ENCODE data around the gene GPD2.

GPD2 gene

DNA sequence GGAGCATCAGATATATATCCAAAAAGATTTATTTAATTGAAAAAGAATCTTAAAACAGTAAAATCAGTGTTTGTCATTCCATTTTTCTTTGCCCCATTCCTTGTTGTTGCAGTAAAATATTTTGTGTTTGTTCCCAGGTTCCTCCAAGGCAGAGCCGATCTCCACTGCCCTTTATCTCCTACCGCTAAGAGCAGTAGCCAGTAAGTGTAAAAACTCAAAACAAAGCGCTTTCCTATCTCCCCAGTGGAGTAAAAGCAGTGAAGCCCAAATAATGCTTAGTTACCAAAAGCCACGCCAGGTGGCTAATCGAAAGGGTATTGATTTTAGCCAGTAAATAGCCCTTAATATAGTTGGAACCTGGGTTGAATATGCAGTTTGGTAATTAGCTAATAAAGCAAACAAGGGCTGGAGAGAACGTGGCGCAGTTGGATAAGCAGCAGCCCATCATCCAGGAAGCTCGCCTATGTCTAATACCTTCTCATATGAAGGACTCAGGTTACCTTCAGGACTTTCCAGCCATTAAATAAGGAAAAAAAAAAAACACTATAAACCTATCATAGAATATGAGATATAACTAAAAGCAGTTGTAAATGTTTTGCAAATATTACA lies 12.4 kb upstream of the GPD2 start:
- Histone ChIP-seq H3K23ac (ENCODE audit: low read length) (no peak overlapping the region), H3K36me3 (ENCODE audit: control insufficient read depth in 1 of 2, insufficient read depth in 2 of 2, low read length in 2 of 2) (no peaks in the 10 kb centered on the region), H4K8ac (ENCODE audit: low read depth, low read length) (no peak overlapping the region), H3K4me1 (ENCODE audit: control insufficient read depth in 1 of 2, insufficient read depth in 2 of 2, low read length in 2 of 2) (no peaks in the 10 kb centered on the region), H2BK120ac (ENCODE audit: insufficient read depth, low read length, poor library complexity) (no peak overlapping the region), H4K12ac (ENCODE audit: low read depth, low read length) (no peak overlapping the region), H3K4me3 (ENCODE audit: low read depth, low read length) (no peak overlapping the region), H3K79me2 (ENCODE audit: control insufficient read depth, insufficient read depth, low read length, poor library complexity) (no peaks in the 10 kb centered on the region), H3K4ac (ENCODE audit: low read depth, low read length) (no peak overlapping the region), H3K27me3 (ENCODE audit: insufficient read depth, low read length) (no peaks in the 10 kb centered on the region), H2AFZ (ENCODE audit: insufficient read depth, low read length, poor library complexity) (no peak overlapping the region), H2AK5ac (ENCODE audit: low read length) (no peak overlapping the region), H4K91ac (ENCODE audit: low read depth, low read length) (no peak overlapping the region), H2BK5ac (ENCODE audit: low read depth, low read length, poor library complexity) (no peak overlapping the region), H3K27ac (ENCODE audit: low read depth, low read length) (no peak overlapping the region), H3K9me3 (ENCODE audit: insufficient read depth, low read depth, low read length) (no peaks in the 10 kb centered on the region), H2BK12ac (ENCODE audit: low read length) (no peak overlapping the region), H3K18ac (ENCODE audit: low read length) (no peak overlapping the region), H3K14ac (ENCODE audit: low read length) (no peak overlapping the region), H3K79me1 (ENCODE audit: low read length) (no peaks in the 10 kb centered on the region), H3K9ac (ENCODE audit: low read length) (no peak overlapping the region), H3K4me2 (ENCODE audit: low read length) (no peak overlapping the region)
- no peak for DNase-seq
- WGBS (ENCODE audit: extremely low coverage, insufficient coverage, insufficient read length) = no CpG with 5 or more reads among the region's 8 CpGs

DNA sequence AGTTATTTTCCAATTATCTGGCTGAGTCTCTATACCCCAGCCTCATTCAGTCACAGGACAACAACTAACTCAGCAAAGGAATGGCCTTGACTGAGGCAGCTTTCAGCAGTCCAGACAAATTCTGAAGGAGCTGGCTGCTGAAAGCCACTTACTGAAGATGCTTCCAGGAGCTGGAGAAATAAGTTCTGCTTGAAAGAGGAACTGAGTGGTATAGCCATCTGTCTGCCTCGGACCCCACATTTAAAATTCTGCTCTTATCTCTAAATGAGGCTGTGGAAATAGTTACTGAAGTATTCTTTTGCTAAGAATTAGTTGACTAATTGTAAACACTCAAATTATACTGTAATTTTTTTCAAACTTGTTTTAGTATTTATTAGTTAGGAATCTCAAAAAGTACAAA lies 9.1 kb upstream of the GPD2 start:
- Histone ChIP-seq H3K79me1 (ENCODE audit: low read length) (peaks cover 2% of the 10 kb centered on the region), H3K18ac (ENCODE audit: low read length) (no peak overlapping the region), H2BK12ac (ENCODE audit: low read length) (no peak overlapping the region), H2BK120ac (ENCODE audit: insufficient read depth, low read length, poor library complexity) (no peak overlapping the region), H3K4me3 (ENCODE audit: low read depth, low read length) (no peak overlapping the region), H2AFZ (ENCODE audit: insufficient read depth, low read length, poor library complexity) (no peak overlapping the region), H4K8ac (ENCODE audit: low read depth, low read length) (no peak overlapping the region), H4K91ac (ENCODE audit: low read depth, low read length) (no peak overlapping the region), H3K36me3 (ENCODE audit: control insufficient read depth in 1 of 2, insufficient read depth in 2 of 2, low read length in 2 of 2) (no peaks in the 10 kb centered on the region), H3K9ac (ENCODE audit: low read length) (no peak overlapping the region), H3K9me3 (ENCODE audit: insufficient read depth, low read depth, low read length) (no peaks in the 10 kb centered on the region), H3K14ac (ENCODE audit: low read length) (no peak overlapping the region), H3K4ac (ENCODE audit: low read depth, low read length) (no peak overlapping the region), H4K12ac (ENCODE audit: low read depth, low read length) (no peak overlapping the region), H2BK5ac (ENCODE audit: low read depth, low read length, poor library complexity) (no peak overlapping the region), H2AK5ac (ENCODE audit: low read length) (no peak overlapping the region), H3K27ac (ENCODE audit: low read depth, low read length) (no peak overlapping the region), H3K4me2 (ENCODE audit: low read length) (no peak overlapping the region), H3K4me1 (ENCODE audit: control insufficient read depth in 1 of 2, insufficient read depth in 2 of 2, low read length in 2 of 2) (no peaks in the 10 kb centered on the region), H3K27me3 (ENCODE audit: insufficient read depth, low read length) (no peaks in the 10 kb centered on the region), H3K79me2 (ENCODE audit: control insufficient read depth, insufficient read depth, low read length, poor library complexity) (no peaks in the 10 kb centered on the region), H3K23ac (ENCODE audit: low read length) (no peak overlapping the region)
- DNase-seq = no peak
- no CpG with 5 or more reads among the region's 1 CpG for WGBS (ENCODE audit: extremely low coverage, insufficient coverage, insufficient read length)

DNA sequence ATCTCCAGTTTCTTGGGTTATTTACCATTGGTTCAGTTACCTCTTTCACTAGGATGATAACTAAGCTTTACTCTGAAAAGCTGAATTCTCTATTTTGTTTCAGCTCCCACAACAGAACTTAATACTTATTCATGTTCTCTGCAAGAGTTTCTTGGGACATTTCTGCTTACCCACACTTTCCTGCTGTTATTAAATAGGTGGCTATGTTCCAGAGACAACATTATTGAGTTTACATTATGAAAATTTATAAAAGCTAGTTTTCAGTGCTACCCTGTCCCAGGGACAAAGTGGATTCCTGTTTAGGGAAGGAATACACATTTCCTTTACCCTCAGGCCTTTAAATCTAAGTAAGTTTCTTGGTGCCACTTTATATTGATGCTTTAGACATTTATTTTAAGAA lies 7.0 kb upstream of the GPD2 start:
- H2BK5ac ChIP-seq (ENCODE audit: low read depth, low read length, poor library complexity) = no peak overlapping the region
- H3K14ac ChIP-seq (ENCODE audit: low read length) = no peak overlapping the region
- no peak overlapping the region for H3K9ac ChIP-seq (ENCODE audit: low read length)
- H3K4ac ChIP-seq (ENCODE audit: low read depth, low read length) = no peak overlapping the region
- H2BK12ac ChIP-seq (ENCODE audit: low read length) = no peak overlapping the region
- no peak overlapping the region for H4K91ac ChIP-seq (ENCODE audit: low read depth, low read length)
- H3K18ac ChIP-seq (ENCODE audit: low read length) = no peak overlapping the region
- H2AK5ac ChIP-seq (ENCODE audit: low read length) = no peak overlapping the region
- no peak overlapping the region for H4K8ac ChIP-seq (ENCODE audit: low read depth, low read length)
- no peak overlapping the region for H3K4me3 ChIP-seq (ENCODE audit: low read depth, low read length)
- H3K27me3 ChIP-seq (ENCODE audit: insufficient read depth, low read length) = no peaks in the 10 kb centered on the region
- H3K36me3 ChIP-seq (ENCODE audit: control insufficient read depth in 1 of 2, insufficient read depth in 2 of 2, low read length in 2 of 2) = no peaks in the 10 kb centered on the region
- H3K9me3 ChIP-seq (ENCODE audit: insufficient read depth, low read depth, low read length) = no peaks in the 10 kb centered on the region
- peaks cover 2% of the 10 kb centered on the region for H3K79me1 ChIP-seq (ENCODE audit: low read length)
- no peak for DNase-seq
- H2AFZ ChIP-seq (ENCODE audit: insufficient read depth, low read length, poor library complexity) = no peak overlapping the region
- no peaks in the 10 kb centered on the region for H3K4me1 ChIP-seq (ENCODE audit: control insufficient read depth in 1 of 2, insufficient read depth in 2 of 2, low read length in 2 of 2)
- no peak overlapping the region for H4K12ac ChIP-seq (ENCODE audit: low read depth, low read length)
- no peak overlapping the region for H3K4me2 ChIP-seq (ENCODE audit: low read length)
- no peaks in the 10 kb centered on the region for H3K79me2 ChIP-seq (ENCODE audit: control insufficient read depth, insufficient read depth, low read length, poor library complexity)
- no peak overlapping the region for H2BK120ac ChIP-seq (ENCODE audit: insufficient read depth, low read length, poor library complexity)
- no peak overlapping the region for H3K23ac ChIP-seq (ENCODE audit: low read length)
- no peak overlapping the region for H3K27ac ChIP-seq (ENCODE audit: low read depth, low read length)

DNA sequence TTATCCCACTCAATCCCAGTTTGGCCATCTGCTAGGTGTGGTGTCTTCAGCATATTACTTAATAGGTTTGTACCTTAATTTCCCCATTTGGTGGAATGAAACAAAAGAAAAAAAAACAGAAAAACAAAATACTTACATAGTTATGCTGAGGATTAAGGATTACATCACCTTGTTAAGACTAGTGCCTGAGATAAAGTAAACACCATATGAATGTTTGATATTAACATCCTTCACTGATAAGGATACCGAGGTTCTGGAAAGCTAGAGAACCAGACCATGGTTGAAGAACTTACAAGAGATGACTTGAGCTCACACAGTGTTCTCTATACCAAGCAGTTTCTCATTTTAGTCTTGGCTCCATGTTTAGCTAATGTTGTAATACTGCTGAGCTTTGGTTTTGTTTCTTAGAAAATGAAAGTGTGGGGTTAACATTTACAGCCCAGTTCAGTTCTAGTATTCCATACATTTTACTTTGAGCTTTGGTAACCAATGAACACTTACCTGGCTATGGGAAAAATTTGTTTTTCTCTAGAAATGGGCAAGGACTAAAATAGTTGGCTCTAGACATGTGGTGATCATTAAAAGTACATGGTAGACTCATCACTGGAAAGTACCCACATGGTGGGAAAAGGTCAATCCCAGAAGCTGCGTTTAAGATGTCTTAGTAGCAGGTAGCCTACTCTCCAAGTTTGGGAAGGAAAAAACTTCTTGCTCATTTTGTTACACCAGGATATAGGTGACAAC lies 5.8 kb upstream of the GPD2 start:
- Histone ChIP-seq H3K4me2 (ENCODE audit: low read length) (no peak overlapping the region), H3K36me3 (ENCODE audit: control insufficient read depth in 1 of 2, insufficient read depth in 2 of 2, low read length in 2 of 2) (no peaks in the 10 kb centered on the region), H3K9me3 (ENCODE audit: insufficient read depth, low read depth, low read length) (no peaks in the 10 kb centered on the region), H3K18ac (ENCODE audit: low read length) (no peak overlapping the region), H4K12ac (ENCODE audit: low read depth, low read length) (no peak overlapping the region), H2AFZ (ENCODE audit: insufficient read depth, low read length, poor library complexity) (no peak overlapping the region), H3K23ac (ENCODE audit: low read length) (no peak overlapping the region), H3K4me3 (ENCODE audit: low read depth, low read length) (no peak overlapping the region), H2BK5ac (ENCODE audit: low read depth, low read length, poor library complexity) (no peak overlapping the region), H3K79me1 (ENCODE audit: low read length) (peaks cover 5% of the 10 kb centered on the region), H4K8ac (ENCODE audit: low read depth, low read length) (no peak overlapping the region), H3K27me3 (ENCODE audit: insufficient read depth, low read length) (no peaks in the 10 kb centered on the region), H4K91ac (ENCODE audit: low read depth, low read length) (no peak overlapping the region), H3K14ac (ENCODE audit: low read length) (no peak overlapping the region), H3K79me2 (ENCODE audit: control insufficient read depth, insufficient read depth, low read length, poor library complexity) (peaks cover under 1% of the 10 kb centered on the region), H2BK12ac (ENCODE audit: low read length) (no peak overlapping the region), H3K27ac (ENCODE audit: low read depth, low read length) (no peak overlapping the region), H3K4me1 (ENCODE audit: control insufficient read depth in 1 of 2, insufficient read depth in 2 of 2, low read length in 2 of 2) (no peaks in the 10 kb centered on the region), H3K4ac (ENCODE audit: low read depth, low read length) (no peak overlapping the region), H2AK5ac (ENCODE audit: low read length) (no peak overlapping the region), H2BK120ac (ENCODE audit: insufficient read depth, low read length, poor library complexity) (no peak overlapping the region), H3K9ac (ENCODE audit: low read length) (no peak overlapping the region)
- WGBS (ENCODE audit: extremely low coverage, insufficient coverage, insufficient read length) = no CpG with 5 or more reads among the region's 2 CpGs
- no peak for DNase-seq
